ENCODE measurements around the gene PPP2R2D.
A peak's percentile ranks its signal among the peaks of the same experiment; 100 is the strongest.
"Not testable (repeated sequence)": the region's sequence is repeated elsewhere in the genome, so short reads cannot be mapped to it uniquely, and the experiment has no call there.

Gene PPP2R2D

GRCh38 chr10:131977323-131978096 lies 76.7 kb downstream of the PPP2R2D start:
- no peak for DNase-seq (ENCODE audit: low read depth)

GRCh38 chr10:131978366-131978765 lies 77.6 kb downstream of the PPP2R2D start:
- DNase-seq (ENCODE audit: low read depth) = no peak

GRCh38 chr10:131978851-131979250 lies 78.0 kb downstream of the PPP2R2D start:
- DNase-seq (ENCODE audit: low read depth) = no peak

- no peak for DNase-seq (ENCODE audit: low read depth)
Measured at GRCh38 chr10:131979336-131979735, 78.5 kb downstream of the PPP2R2D start.

GRCh38 chr10:131979821-131980270 lies 79.0 kb downstream of the PPP2R2D start:
- no peak for DNase-seq (ENCODE audit: low read depth)

- no peak for DNase-seq (ENCODE audit: low read depth)
Measured at GRCh38 chr10:131980321-131980720, 79.5 kb downstream of the PPP2R2D start.

- DNase-seq (ENCODE audit: low read depth) = no peak
Measured at GRCh38 chr10:131980761-131981428, 80.1 kb downstream of the PPP2R2D start.

- DNase-seq (ENCODE audit: low read depth) = peak; percentile 53
Measured at GRCh38 chr10:131981429-131982184, 80.8 kb downstream of the PPP2R2D start, which contains the start of gene BNIP3. Gene BNIP3, minus strand, starts transcription at chr10:131981923. Its CDS starts 117 bp downstream, at chr10:131981806.

- DNase-seq (ENCODE audit: low read depth) = no peak
Measured at GRCh38 chr10:131982185-131982756, 81.5 kb downstream of the PPP2R2D start.

- DNase-seq (ENCODE audit: low read depth) = no peak
Measured at GRCh38 chr10:131982796-131983195, 82.0 kb downstream of the PPP2R2D start.

GRCh38 chr10:131983780-131984179 lies 83.0 kb downstream of the PPP2R2D start:
- peak; percentile 67 for DNase-seq (ENCODE audit: low read depth)

GRCh38 chr10:131986851-131987250 lies 86.0 kb downstream of the PPP2R2D start:
- not testable (repeated sequence) for DNase-seq (ENCODE audit: low read depth)

GRCh38 chr10:131987301-131987700 lies 86.5 kb downstream of the PPP2R2D start:
- DNase-seq (ENCODE audit: low read depth) = not testable (repeated sequence)

GRCh38 chr10:131987786-131988185 lies 87.0 kb downstream of the PPP2R2D start:
- DNase-seq (ENCODE audit: low read depth) = not testable (repeated sequence)

GRCh38 chr10:131991726-131992125 lies 90.9 kb downstream of the PPP2R2D start:
- DNase-seq (ENCODE audit: low read depth) = no peak

- no peak for DNase-seq (ENCODE audit: low read depth)
Measured at GRCh38 chr10:131993275-131993674, 92.5 kb downstream of the PPP2R2D start.

GRCh38 chr10:131994435-131994834 lies 93.6 kb downstream of the PPP2R2D start:
- no peak for DNase-seq (ENCODE audit: low read depth)

GRCh38 chr10:131996466-131997365 lies 95.9 kb downstream of the PPP2R2D start:
- DNase-seq (ENCODE audit: low read depth) = no peak

GRCh38 chr10:131997366-131998049 lies 96.7 kb downstream of the PPP2R2D start:
- DNase-seq (ENCODE audit: low read depth) = peak; percentile 26

- DNase-seq (ENCODE audit: low read depth) = no peak
Measured at GRCh38 chr10:131998050-131998844, 97.4 kb downstream of the PPP2R2D start.

Measured in GM04503 (cell line).